H9 (cell line): Measurements from ENCODE around the gene SP4. TPM values are rescaled to one million over a fixed set of nuclear protein-coding genes. Genes with fewer than 3 reads are reported as not detected.

ENCODE experiments used
- DNase-seq: peaks from one replicate; pipeline ENCODE4 v3.0.0-alpha.2; 2017
- H2AFZ ChIP-seq: one replicate; pipeline ENCODE4 v1.6.1; 2013; ENCODE audit warnings: mild to moderate bottlenecking, low read length, control low read depth, moderate library complexity
- H2AK5ac ChIP-seq: 2 replicates; pipeline ENCODE4 v1.6.1; 2013; ENCODE audit warnings: low read length, control low read depth, mixed read lengths; ENCODE audit not compliant: insufficient read length
- H2BK120ac ChIP-seq: one replicate; pipeline ENCODE4 v1.6.1; 2013; ENCODE audit warnings: low read depth, mild to moderate bottlenecking, low read length, control low read depth, inconsistent platforms; ENCODE audit not compliant: poor library complexity, severe bottlenecking
- H2BK12ac ChIP-seq: 2 replicates; pipeline ENCODE4 v1.6.1; 2013; ENCODE audit warnings: low read length, control low read depth, mixed read lengths, low read depth; ENCODE audit not compliant: insufficient read length
- H2BK15ac ChIP-seq: 2 replicates; pipeline ENCODE4 v1.6.1; 2013; ENCODE audit warnings: low read depth, low read length, control low read depth
- H2BK20ac ChIP-seq: one replicate; pipeline ENCODE4 v1.6.1; 2013; ENCODE audit warnings: low read depth, mild to moderate bottlenecking, low read length, control low read depth, inconsistent platforms; ENCODE audit not compliant: poor library complexity, severe bottlenecking
- H2BK5ac ChIP-seq: 2 replicates; pipeline ENCODE4 v1.6.1; 2013; ENCODE audit warnings: low read length, control low read depth, mixed read lengths; ENCODE audit not compliant: insufficient read length
- H3K14ac ChIP-seq: 2 replicates; pipeline ENCODE4 v1.6.1; 2013; ENCODE audit warnings: low read length, control low read depth; ENCODE audit not compliant: insufficient read depth
- H3K18ac ChIP-seq: 2 replicates; pipeline ENCODE4 v1.6.1; 2013; ENCODE audit warnings: low read depth, mild to moderate bottlenecking, mixed read lengths, low read length, control low read depth; ENCODE audit not compliant: insufficient read length
- H3K23ac ChIP-seq: 2 replicates; pipeline ENCODE4 v1.6.1; 2013; ENCODE audit warnings: low read length, control low read depth, mixed read lengths, low read depth; ENCODE audit not compliant: insufficient read length
- H3K23me2 ChIP-seq: 2 replicates; pipeline ENCODE4 v1.6.1; 2013; ENCODE audit warnings: low read depth, mild to moderate bottlenecking, mixed read lengths, low read length, control low read depth; ENCODE audit not compliant: insufficient read length, poor library complexity, severe bottlenecking
- H3K27ac ChIP-seq: 2 replicates; pipeline ENCODE4 v1.5.1; 2013; ENCODE audit warnings: low read length, control low read depth, mixed read lengths, low read depth; ENCODE audit not compliant: insufficient read length
- H3K27me3 ChIP-seq: 2 replicates; pipeline ENCODE4 v1.6.1; 2013; ENCODE audit warnings: low read length, control low read depth, inconsistent platforms; ENCODE audit not compliant: insufficient read depth
- H3K4ac ChIP-seq: 2 replicates; pipeline ENCODE4 v1.6.1; 2013; ENCODE audit warnings: low read depth, mild to moderate bottlenecking, control low read depth, inconsistent platforms, low read length, moderate library complexity
- H3K4me1 ChIP-seq: 2 replicates; pipeline ENCODE4 v1.6.1; 2013; ENCODE audit warnings: low read length, control low read depth, inconsistent platforms; ENCODE audit not compliant: insufficient read depth
- H3K4me2 ChIP-seq: 2 replicates; pipeline ENCODE4 v1.6.1; 2013; ENCODE audit warnings: low read length, control low read depth, mixed read lengths; ENCODE audit not compliant: insufficient read length, insufficient read depth
- H3K56ac ChIP-seq: 2 replicates; pipeline ENCODE4 v1.6.1; 2013; ENCODE audit warnings: low read depth, mild to moderate bottlenecking, mixed read lengths, low read length, control low read depth; ENCODE audit not compliant: insufficient read length
- H3K79me1 ChIP-seq: 2 replicates; pipeline ENCODE4 v1.6.1; 2013; ENCODE audit warnings: low read depth, mild to moderate bottlenecking, moderate library complexity, low read length, control low read depth, inconsistent platforms; ENCODE audit not compliant: insufficient read depth, poor library complexity, severe bottlenecking
- H3K79me2 ChIP-seq: 2 replicates; pipeline ENCODE4 v1.6.1; 2013; ENCODE audit warnings: low read length, control low read depth, inconsistent platforms; ENCODE audit not compliant: insufficient read depth
- H3K9ac ChIP-seq: 2 replicates; pipeline ENCODE4 v1.6.1; 2013; ENCODE audit warnings: low read length, control low read depth, mixed read lengths; ENCODE audit not compliant: insufficient read length; ENCODE audit errors: extremely low read depth
- H3K9me3 ChIP-seq: one replicate; pipeline ENCODE4 v1.6.1; 2013; ENCODE audit warnings: low read depth, low read length, inconsistent platforms; ENCODE audit not compliant: control insufficient read depth
- H3T11ph ChIP-seq: one replicate; pipeline ENCODE4 v1.6.1; 2013; ENCODE audit warnings: mild to moderate bottlenecking, low read length, control low read depth, inconsistent platforms
- H4K20me1 ChIP-seq: one replicate; pipeline ENCODE4 v1.6.1; 2013; ENCODE audit not compliant: control insufficient read depth, insufficient read length, insufficient read depth
- H4K5ac ChIP-seq: 2 replicates; pipeline ENCODE4 v1.6.1; 2013; ENCODE audit warnings: low read depth, mild to moderate bottlenecking, mixed read lengths, low read length, control low read depth; ENCODE audit not compliant: insufficient read length
- H4K8ac ChIP-seq: replicated peaks from 2 replicates; pipeline ENCODE4 v1.6.1; 2013; ENCODE audit warnings: low read length, control low read depth, mixed read lengths, low read depth; ENCODE audit not compliant: insufficient read length
- H4K91ac ChIP-seq: 2 replicates; pipeline ENCODE4 v1.6.1; 2013; ENCODE audit warnings: low read depth, mild to moderate bottlenecking, moderate library complexity, mixed read lengths, low read length, control low read depth; ENCODE audit not compliant: insufficient read length
- H3K27ac Mint-ChIP-seq, 3 experiments: 2 replicates in 2 of 3; 3 replicates in 1 of 3; pipeline ENCODE4 v1.8.0; 2020 to 2021; ENCODE audit warnings: mixed read lengths in 3 of 3, mild to moderate bottlenecking in 1 of 3, moderate library complexity in 1 of 3
- H3K27me3 Mint-ChIP-seq: 2 replicates; pipeline ENCODE4 v1.8.0; 2021; ENCODE audit warnings: low read depth, mild to moderate bottlenecking, moderate library complexity, mixed read lengths
- H3K36me3 Mint-ChIP-seq, 3 experiments: 2 replicates in 2 of 3; 3 replicates in 1 of 3; pipeline ENCODE4 v1.8.0; 2020 to 2021; ENCODE audit warnings: low read depth in 3 of 3, mixed read lengths in 3 of 3; ENCODE audit not compliant: insufficient read depth in 1 of 3
- H3K4me1 Mint-ChIP-seq, 2 experiments: 2 replicates each; pipeline ENCODE4 v1.8.0; 2020; ENCODE audit warnings: mixed read lengths in 2 of 2
- H3K4me3 Mint-ChIP-seq, 2 experiments: 2 replicates in 1 of 2; 3 replicates in 1 of 2; pipeline ENCODE4 v1.8.0; 2020 to 2021; ENCODE audit warnings: mild to moderate bottlenecking in 2 of 2, mixed read lengths in 2 of 2, moderate library complexity in 1 of 2
- H3K9me3 Mint-ChIP-seq, 2 experiments: 2 replicates in 1 of 2; 3 replicates in 1 of 2; pipeline ENCODE4 v1.8.0; 2020; ENCODE audit warnings: mild to moderate bottlenecking in 2 of 2, mixed read lengths in 2 of 2, moderate library complexity in 1 of 2
- CTCF ChIP-seq: fragments of 200-600 bp; sonication (generic); conservative IDR thresholded peaks from 3 replicates; pipeline ENCODE4 v1.8.0; 2021; ENCODE audit warnings: antibody characterized with exemption, mild to moderate bottlenecking
- WGBS: extraction: QIAGEN DNeasy Blood & Tissue Kit; methylation state at CpG from one replicate; pipeline ENCODE4 v1.1.7; 2013; ENCODE audit warnings: missing lambda C conversion rate, low lambda C conversion rate, mixed read lengths; ENCODE audit not compliant: insufficient read length; ENCODE audit errors: extremely low coverage; 5-methylcytosine and 5-hydroxymethylcytosine counted together
- total RNA-seq: library from RNA; stranded (reverse); gene quantifications from 2 replicates; pipeline ENCODE4 v1.2.1, GENCODE V29; 2021

The SP4 gene
- total RNA-seq, 1 experiment from 2014 or later = 19.4 TPM

DNA sequence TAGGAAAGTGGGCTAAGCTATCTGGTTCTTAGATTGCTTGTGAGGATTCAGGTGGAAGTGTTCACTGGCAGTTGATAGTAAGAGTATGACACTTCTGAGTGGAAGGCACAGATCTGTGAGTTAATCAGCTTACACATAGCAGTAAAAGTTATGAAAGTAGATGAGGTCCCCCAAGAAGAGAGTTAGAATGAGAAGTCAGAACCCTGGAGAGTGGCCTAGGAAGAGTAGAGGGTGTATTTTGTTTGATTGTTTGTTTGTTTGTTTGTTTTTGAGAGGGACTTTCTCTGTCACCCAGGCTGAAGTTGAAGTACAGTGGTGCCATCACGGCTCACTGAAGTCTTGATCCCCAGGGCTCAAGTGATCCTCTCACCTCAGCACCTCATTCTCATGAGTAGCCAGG is 44.1 kb downstream of the SP4 start:
- no peak overlapping the region for H3K4me2 ChIP-seq
- no peak overlapping the region for H3K14ac ChIP-seq
- Mint-ChIP-seq H3K9me3 (no peaks in the 10 kb centered on the region), H3K4me3 (no peak overlapping the region), H3K4me1 (peaks cover 0 to 5% of the 10 kb centered on the region in 2 experiments; a peak in 1 of 4 replicates), H3K27ac (no peak overlapping the region), H3K36me3 (peaks cover under 1 to 3% (median 3%) of the 10 kb centered on the region in 3 experiments; a peak in 5 of 7 replicates), H3K27me3 (no peaks in the 10 kb centered on the region)
- no peaks in the 10 kb centered on the region; the same call in 1 of the 2 replicates for H3K4me1 ChIP-seq
- H2BK15ac ChIP-seq = no peak overlapping the region
- WGBS = no CpG with 5 or more reads among the region's 1 CpG
- no peaks in the 10 kb centered on the region for H3K23me2 ChIP-seq
- H3K9ac ChIP-seq = no peak overlapping the region
- DNase-seq = no peak
- no peaks in the 10 kb centered on the region for H3K9me3 ChIP-seq
- peaks cover 3% of the 10 kb centered on the region for H3K79me1 ChIP-seq
- H2BK5ac ChIP-seq = no peak overlapping the region
- H2BK12ac ChIP-seq = no peak overlapping the region
- no peak overlapping the region for H3K56ac ChIP-seq
- no peaks in the 10 kb centered on the region for H3K79me2 ChIP-seq
- no peak overlapping the region for H3K18ac ChIP-seq
- no peak overlapping the region for H2AK5ac ChIP-seq
- H4K20me1 ChIP-seq = no peaks in the 10 kb centered on the region
- no peak overlapping the region for H4K8ac ChIP-seq
- H2AFZ ChIP-seq = no peak overlapping the region
- H3K4ac ChIP-seq = no peak overlapping the region
- H3T11ph ChIP-seq = no peak overlapping the region
- H3K27ac ChIP-seq = no peak overlapping the region
- H3K27me3 ChIP-seq = no peaks in the 10 kb centered on the region
- no peak overlapping the region for H4K5ac ChIP-seq
- H2BK20ac ChIP-seq = no peak overlapping the region
- no peak overlapping the region for H2BK120ac ChIP-seq
- TF ChIP-seq CTCF = no peak
- no peak overlapping the region for H4K91ac ChIP-seq
- H3K23ac ChIP-seq = no peak overlapping the region
